ENCODE measurements around the gene FLNB.

FLNB gene

GRCh38 chr3:58164199-58164879 is 156.1 kb downstream of the FLNB start:
- peak; percentile 20 for DNase-seq (ENCODE audit: low spot score)

- DNase-seq (ENCODE audit: low spot score): no peak
Measured at GRCh38 chr3:58164906-58165821, 156.9 kb downstream of the FLNB start.

- DNase-seq (ENCODE audit: low spot score): peak; percentile 89
Measured at GRCh38 chr3:58167431-58168351, 159.5 kb downstream of the FLNB start.

- no peak for DNase-seq (ENCODE audit: low spot score)
Measured at GRCh38 chr3:58168498-58168897, 160.3 kb downstream of the FLNB start.

- DNase-seq (ENCODE audit: low spot score): no peak
Measured at GRCh38 chr3:58169371-58169770, 161.1 kb downstream of the FLNB start.

GRCh38 chr3:58170376-58170775 is 162.2 kb downstream of the FLNB start:
- no peak for DNase-seq (ENCODE audit: low spot score)

- DNase-seq (ENCODE audit: low spot score): no peak
Measured at GRCh38 chr3:58171126-58171525, 162.9 kb downstream of the FLNB start.

- DNase-seq (ENCODE audit: low spot score): no peak
Measured at GRCh38 chr3:58173029-58173668, 164.9 kb downstream of the FLNB start.

GRCh38 chr3:58173669-58174398 is 165.6 kb downstream of the FLNB start:
- no peak for DNase-seq (ENCODE audit: low spot score)

GRCh38 chr3:58175187-58175436 is 166.9 kb downstream of the FLNB start:
- DNase-seq (ENCODE audit: low spot score): no peak

- no peak for DNase-seq (ENCODE audit: low spot score)
Measured at GRCh38 chr3:58175437-58176184, 167.4 kb downstream of the FLNB start.

GRCh38 chr3:58176185-58176530 is 167.9 kb downstream of the FLNB start:
- DNase-seq (ENCODE audit: low spot score): no peak

GRCh38 chr3:58176827-58177489 is 168.7 kb downstream of the FLNB start:
- no peak for DNase-seq (ENCODE audit: low spot score)

GRCh38 chr3:58177747-58178527 is 169.7 kb downstream of the FLNB start:
- peak; percentile 86 for DNase-seq (ENCODE audit: low spot score)

GRCh38 chr3:58178528-58179234 is 170.5 kb downstream of the FLNB start:
- DNase-seq (ENCODE audit: low spot score): no peak

- no peak for DNase-seq (ENCODE audit: low spot score)
Measured at GRCh38 chr3:58179235-58180098, 171.2 kb downstream of the FLNB start.

- DNase-seq (ENCODE audit: low spot score): no peak
Measured at GRCh38 chr3:58180099-58180880, 172.1 kb downstream of the FLNB start.
